Stimulated activated CD4-positive, alpha-beta T cell treated with anti-CD3 and anti-CD28 coated beads, Interleukin-15, amount 100 ng/mL, for 24 hours (primary cell): ENCODE data around the gene NCAM1.

Source experiments
- DNase-seq: peaks from one replicate; pipeline ENCODE4 v3.0.0-alpha.2; 2020

NCAM1 gene

DNA sequence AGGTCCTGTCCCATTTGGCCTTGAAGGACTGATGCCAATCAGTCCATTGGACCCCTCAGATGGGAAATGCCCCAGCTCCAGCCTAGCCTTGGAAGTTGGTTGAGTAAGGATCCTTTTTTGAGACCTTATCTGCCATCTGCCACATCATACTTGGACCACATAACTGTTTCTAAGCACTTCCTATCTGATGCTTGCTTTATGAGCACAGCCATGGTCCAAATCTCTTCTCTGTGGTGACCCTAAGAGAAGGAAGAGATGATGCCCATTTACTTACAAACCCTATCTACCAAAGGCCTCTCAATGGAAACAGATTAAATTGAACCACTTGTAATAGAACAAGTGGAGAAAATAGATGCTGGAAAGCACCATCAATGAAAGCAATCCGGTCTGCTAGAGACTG is 299.3 kb downstream of the NCAM1 start:
- no peak for DNase-seq

DNA sequence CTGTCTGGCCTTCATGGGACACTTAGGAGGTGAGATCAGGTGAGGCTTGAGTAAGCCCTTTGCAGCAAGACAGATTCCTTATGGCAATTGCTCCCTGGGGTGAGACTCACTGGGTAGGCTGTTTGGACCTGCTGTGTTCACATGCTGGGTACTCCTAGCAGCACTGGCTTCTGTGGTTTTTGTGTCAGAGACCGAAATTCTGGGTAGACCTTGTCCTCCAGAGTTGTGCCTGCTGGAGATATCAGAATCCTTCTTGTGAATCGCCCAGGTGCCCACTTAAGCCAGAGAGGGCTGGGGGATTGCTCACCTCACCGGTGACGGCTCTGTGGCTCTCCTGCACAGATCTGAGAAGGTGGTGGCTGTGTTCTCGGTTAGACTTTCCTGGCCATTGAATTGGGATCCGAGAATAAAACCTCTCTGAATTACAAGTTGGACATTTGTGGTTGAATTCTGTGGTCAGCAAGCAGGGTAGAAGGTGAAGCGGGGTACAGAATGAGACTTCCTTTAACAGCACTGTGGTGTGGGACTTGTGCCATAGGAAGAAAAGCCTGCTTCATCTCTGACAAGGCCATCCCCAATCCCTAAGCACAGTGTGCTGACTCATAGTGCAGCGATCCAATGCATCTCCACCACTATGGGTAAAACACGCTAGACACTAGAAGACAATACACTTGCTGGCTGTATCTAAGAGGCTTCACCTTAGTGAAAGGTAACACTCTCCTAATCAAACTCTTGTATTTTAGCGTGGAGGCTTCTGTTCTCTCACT is 300.7 kb downstream of the NCAM1 start:
- no peak for DNase-seq

DNA sequence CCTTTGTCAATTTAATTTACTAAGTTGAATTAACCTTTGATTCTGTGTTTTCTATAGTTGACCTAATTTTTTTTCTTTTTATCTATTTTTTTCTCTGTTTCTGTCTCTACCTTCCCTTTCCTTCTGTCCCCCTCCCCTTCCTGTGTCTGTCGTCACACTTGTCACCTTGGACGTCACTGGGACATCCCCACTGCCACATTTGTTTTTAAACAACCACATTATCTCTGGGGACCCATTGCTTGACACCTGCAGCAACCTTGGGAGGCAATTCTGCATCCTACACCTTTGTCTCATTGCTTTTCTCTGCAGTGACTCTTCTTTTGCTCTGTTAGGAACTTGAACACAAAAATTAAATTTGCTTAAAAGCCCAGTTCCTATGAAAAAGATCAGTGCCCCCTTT is 301.4 kb downstream of the NCAM1 start:
- no peak for DNase-seq

DNA sequence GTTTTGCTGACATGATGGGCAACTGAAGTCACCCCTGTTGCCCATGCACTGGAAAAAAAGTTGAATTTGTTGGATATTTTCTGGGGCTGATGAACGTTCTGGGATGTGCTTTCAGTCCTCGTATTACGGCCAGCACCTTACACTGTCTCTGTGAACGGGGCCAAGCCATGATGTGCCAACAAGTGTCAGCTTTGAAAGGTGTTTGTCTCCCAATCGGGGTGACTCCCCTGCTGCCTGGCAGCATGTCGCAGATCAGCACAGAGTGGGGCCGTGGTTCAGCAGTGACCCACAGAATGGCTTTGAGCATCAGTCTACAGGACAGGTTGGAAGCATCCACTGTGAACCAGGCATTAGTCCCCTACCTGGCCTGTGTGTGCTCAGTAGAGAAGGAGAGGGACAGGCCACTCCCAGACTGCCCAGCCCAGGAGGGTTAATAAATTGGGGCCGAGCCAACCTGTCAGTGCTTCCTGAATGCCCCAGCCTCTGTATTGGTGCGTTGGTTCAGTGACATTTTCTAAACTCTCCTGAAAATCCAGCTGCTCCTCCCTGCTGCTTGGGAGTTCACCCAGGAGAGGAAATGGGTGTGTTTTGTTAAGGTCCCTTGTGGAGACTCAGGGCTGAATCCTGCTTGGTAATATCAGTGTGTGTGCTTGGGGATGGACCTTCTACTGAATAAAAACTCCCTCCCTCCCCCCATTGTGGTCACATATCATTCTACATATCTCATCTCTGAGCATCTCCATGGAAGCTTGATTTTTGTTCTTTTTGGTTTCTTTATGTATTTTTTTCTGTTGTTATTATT is 302.4 kb downstream of the NCAM1 start:
- DNase-seq, result no peak

DNA sequence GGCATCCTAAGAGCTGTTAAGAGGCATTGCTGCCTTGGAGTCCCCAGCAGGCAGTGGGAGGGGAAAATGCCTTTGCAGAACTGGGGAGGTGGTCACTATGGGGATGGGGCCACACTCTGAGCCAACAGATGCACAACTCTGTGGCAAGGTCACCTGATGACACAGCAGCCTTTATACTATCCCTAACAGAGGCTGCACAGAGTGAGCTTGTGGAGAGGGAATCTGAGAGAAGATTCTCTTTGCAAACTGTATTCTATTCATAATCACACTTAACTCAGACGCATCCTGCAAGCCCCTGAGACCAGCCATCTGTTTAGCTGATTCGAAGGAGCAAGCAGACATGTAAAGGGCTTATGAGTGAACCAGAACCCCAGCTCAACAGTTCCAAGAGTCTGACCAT is 304.1 kb downstream of the NCAM1 start:
- DNase-seq, result no peak

DNA sequence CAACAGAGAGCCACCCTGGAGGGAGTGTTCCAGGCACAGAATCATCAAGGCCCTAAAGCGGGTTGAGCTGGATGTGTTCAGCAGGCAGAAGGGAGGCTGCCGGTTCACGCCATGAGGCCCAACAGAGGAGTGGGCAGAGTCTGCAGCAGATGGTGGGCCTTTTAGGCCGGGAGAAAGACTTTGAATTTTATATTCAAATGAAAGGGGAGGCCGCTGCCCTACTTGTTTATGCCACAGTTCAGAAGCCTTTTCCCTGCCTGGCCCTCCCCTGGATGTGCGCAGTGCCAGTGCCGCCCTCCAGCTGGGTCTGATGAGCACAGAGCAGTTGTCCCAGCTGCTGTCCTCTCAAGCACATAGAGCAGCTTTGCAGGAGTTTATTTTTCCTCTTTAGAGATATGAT is 306.3 kb downstream of the NCAM1 start:
- no peak for DNase-seq

DNA sequence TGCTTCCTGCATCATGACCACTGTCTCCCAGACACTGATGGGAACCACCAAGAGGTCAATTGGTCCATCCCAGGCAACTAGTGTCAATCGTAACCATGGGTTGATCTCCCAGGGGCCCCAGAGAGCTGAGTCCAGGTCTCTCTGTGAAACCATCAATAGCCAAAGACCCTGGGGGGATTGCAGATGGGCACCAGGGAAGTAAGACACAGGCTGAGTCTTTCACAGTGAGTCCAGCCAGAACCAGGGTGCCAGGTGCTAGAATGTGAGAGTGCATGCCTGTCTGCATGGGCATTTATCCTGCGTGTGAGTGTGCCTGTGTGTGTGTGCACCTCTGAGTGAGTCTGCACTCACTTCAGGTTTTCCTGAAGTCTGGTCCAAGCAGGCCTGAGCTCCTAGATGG is 307.9 kb downstream of the NCAM1 start:
- no peak for DNase-seq

DNA sequence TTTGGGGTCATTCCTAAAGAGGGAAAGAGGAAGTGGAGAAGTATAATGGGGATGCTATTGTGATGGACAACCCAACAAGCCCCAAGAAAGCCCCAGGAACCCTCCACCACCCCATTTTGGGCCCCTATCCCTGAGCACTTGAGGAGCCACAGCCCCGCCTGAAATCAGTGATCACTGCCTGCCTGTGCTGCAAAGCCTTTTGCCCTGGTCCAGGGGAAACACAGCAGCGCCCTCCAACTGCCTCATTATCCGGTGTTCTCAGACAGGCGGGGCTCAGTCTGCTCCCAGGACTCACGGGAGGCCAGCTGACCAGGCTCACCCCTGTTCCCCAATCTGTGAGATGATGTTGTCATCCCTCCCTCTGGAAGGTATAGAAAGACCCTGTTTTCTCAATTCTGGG is 308.4 kb downstream of the NCAM1 start:
- DNase-seq, result no peak

DNA sequence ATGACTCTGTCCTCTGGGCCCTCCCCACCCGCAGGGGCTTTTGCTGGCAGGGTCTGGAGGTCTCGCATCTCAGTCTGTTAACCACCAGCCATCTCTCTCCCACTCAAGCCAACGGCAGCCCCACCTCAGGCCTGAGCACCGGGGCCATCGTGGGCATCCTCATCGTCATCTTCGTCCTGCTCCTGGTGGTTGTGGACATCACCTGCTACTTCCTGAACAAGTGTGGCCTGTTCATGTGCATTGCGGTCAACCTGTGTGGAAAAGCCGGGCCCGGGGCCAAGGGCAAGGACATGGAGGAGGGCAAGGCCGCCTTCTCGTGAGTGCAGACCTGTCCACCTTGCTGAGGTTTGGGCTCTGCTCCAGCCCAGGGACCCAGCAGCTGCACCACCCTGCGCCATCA is 308.9 kb downstream of the NCAM1 start:
- DNase-seq, result no peak

DNA sequence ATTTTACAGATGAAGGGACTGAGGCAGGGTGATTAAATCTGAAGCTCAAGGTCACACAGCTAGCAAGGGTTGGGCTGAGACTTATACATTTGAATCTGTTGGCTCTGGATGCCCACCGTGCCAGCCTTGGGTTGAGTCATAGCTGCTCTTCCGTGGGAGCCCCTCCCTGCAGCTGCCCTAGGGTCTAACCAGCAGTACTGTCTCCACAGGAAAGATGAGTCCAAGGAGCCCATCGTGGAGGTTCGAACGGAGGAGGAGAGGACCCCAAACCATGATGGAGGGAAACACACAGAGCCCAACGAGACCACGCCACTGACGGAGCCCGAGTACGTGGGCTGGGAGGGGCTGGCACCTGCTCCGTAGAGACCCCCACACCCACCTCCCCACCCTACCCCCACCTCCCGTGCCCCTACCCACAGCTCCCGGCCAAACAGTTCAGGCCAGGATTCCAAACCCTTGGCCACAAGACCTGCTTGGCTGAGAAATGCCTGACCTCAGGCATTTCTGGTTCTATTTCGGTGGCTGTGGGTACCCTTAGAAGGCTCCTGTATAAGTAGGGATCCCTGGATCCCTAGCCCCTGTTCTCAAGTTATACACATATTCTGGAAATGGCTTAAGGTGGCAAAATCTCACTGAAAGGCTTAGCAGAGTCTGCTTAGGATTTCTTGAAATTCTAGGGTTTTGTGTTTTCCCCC is 310.5 kb downstream of the NCAM1 start:
- DNase-seq, result no peak

- no peak for DNase-seq
Observed at GRCh38 chr11:113272281-113272680, 311.1 kb downstream of the NCAM1 start.

GRCh38 chr11:113272927-113273615 is 311.9 kb downstream of the NCAM1 start:
- DNase-seq, result no peak

GRCh38 chr11:113273720-113274119 is 312.5 kb downstream of the NCAM1 start:
- no peak for DNase-seq

GRCh38 chr11:113274713-113275582 is 313.7 kb downstream of the NCAM1 start:
- no peak for DNase-seq

GRCh38 chr11:113275602-113276001 is 314.4 kb downstream of the NCAM1 start:
- DNase-seq, result no peak

DNA sequence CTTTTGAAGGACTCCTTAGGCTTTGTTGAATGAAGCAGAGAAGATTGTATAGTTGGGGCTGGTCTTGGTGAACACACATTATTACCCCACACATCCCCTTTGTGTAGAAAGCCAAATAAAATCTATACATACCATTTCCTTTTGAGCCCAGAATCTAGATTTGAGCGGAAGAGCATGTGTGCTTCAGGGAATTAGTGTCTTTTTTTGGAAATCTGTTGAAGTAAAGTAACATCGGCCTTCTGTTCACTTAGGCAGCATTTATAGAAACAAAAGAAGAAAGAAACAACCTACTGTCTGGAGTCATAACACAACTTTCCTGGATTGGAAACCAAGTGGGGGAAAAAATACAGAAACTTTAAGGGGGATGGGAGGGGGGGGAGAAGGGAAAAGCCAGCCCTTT is 315.2 kb downstream of the NCAM1 start:
- DNase-seq, result no peak

GRCh38 chr11:113277907-113278306 is 316.7 kb downstream of the NCAM1 start:
- no peak for DNase-seq

GRCh38 chr11:113278481-113278880 is 317.3 kb downstream of the NCAM1 start:
- no peak for DNase-seq

GRCh38 chr11:113278925-113279324 is 317.7 kb downstream of the NCAM1 start:
- no peak for DNase-seq

DNA sequence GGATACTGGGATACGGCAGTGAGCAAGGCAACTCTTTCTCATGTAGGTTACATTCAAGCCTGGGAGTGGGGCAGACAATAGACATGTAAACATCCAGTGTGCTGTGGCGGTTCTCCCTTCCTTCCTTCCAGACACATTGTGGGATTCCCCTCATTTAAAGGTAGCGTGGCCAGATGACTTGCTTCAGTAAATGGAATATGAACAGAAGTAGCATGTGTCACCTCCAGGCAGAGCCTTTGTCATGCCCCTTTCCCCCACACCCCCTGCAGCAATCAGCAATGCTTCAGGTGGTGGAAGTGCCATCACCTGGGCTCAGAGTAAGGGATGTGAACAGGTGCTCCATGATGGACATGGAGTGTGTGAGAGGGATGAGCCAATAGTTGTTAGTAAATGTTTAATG is 318.4 kb downstream of the NCAM1 start:
- no peak for DNase-seq

DNA sequence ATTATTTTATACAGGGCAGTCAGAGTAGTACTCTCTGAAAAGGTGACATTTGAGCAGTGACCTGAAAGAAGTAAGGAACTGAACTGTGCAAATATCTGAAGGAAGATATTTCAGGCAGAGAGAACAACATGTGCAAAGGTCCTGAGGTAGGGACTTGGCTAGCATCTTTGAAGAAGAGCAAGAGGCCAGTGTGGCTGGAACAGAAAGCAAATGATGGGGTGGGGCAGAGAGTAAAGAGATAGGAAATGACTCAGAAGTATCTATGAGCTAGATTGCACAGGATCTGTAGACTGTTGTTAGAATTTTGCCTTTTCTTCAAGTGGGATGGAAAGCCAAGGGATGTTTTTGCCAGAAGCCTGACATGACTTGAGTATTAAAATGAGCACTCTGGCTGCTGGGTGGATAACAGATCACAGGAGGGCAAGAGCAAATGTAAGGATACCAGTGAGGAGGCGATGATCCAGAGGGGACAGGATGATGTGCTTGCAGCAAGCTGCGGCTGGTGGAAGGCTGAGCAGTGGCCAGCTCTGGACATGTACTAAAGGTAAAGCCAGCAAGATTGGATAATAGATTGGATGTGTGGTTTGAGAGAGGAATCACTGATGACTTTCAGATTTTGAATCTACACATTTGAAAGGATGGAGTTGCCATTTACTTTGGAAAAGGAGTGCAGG is 320.0 kb downstream of the NCAM1 start:
- no peak for DNase-seq
